Measurements from ENCODE around the gene DNAH2.

DNA sequence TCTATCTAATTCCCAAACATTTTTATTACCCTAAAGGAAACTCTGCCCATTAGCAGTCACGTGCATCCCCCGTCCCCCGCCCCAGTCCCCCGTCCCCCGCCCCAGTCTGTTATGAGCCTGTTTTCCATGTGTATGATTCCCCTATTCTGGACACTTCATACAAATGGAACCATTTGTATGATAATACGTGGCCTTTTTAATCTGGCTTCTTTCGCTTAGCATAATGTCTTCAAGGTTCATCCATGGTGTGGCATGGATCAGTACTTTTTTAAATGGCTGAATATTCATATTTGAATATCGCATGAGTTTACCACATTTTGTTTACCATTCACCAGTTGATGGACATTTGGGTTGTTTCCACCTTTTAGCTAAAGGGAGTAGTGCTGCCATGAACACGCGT lies 49.5 kb downstream of the DNAH2 start:
- TF ChIP-seq, protein P1, sequence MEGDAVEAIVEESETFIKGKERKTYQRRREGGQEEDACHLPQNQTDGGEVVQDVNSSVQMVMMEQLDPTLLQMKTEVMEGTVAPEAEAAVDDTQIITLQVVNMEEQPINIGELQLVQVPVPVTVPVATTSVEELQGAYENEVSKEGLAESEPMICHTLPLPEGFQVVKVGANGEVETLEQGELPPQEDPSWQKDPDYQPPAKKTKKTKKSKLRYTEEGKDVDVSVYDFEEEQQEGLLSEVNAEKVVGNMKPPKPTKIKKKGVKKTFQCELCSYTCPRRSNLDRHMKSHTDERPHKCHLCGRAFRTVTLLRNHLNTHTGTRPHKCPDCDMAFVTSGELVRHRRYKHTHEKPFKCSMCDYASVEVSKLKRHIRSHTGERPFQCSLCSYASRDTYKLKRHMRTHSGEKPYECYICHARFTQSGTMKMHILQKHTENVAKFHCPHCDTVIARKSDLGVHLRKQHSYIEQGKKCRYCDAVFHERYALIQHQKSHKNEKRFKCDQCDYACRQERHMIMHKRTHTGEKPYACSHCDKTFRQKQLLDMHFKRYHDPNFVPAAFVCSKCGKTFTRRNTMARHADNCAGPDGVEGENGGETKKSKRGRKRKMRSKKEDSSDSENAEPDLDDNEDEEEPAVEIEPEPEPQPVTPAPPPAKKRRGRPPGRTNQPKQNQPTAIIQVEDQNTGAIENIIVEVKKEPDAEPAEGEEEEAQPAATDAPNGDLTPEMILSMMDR (IDR thresholded peaks at IDR 0.05; ENCODE audit: low read length), result no peak
- TF ChIP-seq EZH2 (optimal IDR thresholded peaks at IDR 0.05; ENCODE audit: low read depth, low read length) (no peak), EZH2phosphoT487 (IDR thresholded peaks at IDR 0.05; ENCODE audit: low read length) (no peak)

All from MM.1S (cell line).